Measurements from ENCODE around the gene NFIC.

NFIC gene

DNA sequence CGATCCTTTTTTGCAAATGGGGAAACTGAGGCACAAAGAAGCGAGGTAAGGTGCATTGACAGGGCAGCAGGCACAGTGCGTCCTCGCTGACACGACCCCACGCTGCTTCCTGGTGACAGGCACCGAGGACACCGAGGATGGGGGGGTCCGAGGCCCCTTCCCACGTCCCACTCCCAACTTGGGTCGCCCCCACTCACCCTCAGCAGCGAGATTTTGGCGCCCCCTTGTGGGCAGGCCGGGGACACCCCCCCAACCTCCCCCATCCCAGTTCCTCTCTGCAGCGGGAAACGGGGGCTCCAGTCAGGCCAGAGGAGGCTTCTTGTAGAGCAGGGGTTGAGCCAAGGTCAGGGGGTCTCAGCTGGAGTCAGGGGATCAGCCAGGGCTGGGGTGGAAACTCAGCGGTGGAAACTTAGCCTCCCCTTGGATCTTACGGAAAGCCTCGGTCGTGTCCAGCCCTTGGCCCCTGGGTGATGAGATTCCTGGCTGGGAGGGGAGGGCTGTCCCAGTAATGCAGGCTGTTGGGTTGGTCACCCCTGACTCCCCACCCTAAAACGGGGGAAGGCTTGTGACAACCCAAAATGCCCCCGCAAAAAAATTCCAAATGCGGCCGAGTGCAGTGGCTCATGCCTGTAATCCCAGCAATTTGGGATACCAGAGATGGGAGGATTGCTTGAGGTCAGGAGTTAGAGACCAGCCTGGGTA is 105.7 kb downstream of the NFIC start:
- no peak for DNase-seq

DNA sequence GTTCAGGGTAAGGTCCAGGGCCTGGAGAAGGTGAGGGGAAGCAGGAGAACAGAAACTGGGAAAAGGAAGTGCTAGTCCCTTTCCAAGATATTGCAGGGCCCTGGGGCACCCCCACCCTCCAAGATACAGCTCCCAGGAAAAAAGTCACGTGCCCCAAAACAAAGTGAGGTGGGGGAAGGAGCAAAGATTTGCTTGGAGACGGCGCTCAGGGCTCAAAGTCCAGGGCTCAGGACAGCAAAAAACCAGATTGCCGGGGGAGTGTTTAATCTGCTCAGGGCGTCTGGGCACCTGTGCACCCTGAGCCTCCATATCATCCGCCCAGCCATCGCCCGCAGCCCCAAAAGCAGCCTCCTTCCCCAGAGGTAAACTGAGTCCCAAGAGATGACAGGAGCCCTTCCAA is 107.6 kb downstream of the NFIC start:
- no peak for DNase-seq

DNA sequence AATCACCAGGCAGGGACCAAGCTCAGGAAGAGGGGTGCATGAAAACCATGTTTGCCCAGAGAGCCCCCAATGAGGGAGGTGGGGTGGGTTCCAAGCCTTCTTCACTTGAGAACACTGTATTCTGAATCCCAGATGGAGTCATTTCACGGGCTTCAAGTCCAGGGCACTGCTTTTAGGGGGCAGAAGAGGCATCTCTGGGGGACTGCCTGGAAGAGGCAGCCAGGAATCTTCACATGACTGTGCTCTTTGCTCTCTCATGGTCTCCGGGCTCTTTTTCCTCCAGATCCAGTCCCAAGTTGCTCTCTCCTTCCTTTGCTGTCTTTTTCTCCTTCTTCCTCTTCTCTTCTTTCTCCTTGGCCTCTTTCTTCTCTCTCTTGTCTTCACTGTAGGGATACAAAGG is 108.2 kb downstream of the NFIC start:
- no peak for DNase-seq

DNA sequence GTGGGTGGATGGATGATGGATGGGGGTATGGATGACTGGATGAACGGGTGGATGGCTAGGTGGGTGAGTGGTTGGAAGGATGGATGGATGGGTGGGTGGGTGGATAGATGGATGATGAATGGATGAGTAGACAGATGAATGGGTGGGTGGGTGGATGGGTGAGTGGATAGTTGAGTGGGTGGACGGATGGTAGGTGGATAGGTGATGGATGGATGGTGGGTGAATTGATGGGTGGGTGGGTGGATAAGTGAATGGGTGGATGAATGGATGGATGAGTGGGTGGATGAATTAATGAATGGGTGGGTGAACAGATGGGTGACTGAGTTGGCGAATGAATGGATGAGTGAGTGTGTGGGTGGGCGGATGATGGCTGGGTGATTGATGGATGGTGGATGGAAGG is 109.1 kb downstream of the NFIC start:
- DNase-seq, result no peak

DNA sequence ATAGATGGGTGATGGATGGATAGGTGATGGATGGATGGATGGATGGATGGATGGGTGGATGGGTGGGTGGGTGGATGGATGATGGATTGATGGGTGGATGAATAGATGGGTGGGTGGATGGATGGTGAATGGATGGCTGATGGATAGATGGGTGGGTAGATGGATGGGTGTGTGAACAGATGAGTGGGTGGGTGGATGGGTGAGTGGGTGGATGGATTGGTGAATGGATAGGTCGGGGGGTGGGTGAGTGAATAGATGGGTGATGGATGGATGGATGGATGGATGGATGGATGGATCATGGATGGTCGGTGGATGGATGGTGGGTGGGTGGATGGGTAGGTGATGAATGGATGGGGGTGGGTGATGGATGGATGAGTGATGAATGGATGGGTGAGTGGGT is 110.4 kb downstream of the NFIC start:
- DNase-seq, result no peak

DNA sequence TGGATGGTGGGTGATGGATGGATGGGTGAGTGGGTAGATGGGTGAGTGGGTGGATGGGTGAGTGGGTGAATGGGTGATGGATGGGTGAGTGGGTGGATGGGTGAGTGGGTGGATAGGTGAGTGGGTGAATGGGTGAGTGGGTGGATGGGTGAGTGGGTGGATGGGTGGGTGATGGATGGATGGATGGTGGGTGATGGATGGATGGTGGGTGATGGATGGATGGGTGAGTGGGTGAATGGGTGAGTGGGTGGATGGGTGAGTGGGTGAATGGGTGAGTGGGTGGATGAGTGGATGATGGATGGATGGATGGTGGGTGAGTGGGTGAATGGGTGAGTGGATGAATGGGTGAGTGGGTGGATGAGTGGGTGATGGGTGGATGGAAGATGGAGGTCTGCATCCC is 111.1 kb downstream of the NFIC start:
- no peak for DNase-seq

DNA sequence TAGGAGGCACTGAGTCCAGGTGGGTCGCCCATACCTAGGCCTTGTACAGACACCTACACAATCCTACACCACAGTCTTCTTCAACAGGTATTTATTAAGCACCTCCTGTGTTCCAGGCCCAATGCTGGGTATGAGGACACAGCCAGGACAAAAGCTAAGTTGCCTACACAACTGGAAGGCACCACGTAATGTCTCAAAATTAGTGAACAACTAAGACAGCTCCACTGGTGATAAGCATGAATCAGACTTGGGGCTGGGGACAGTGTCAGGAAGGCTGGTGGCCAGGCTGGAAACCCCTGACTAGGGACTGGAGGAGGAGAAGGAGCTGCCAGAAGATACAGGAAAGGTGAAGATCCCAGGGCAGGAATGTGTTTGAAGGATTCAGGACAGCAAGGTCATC is 111.6 kb downstream of the NFIC start:
- DNase-seq, result no peak

DNA sequence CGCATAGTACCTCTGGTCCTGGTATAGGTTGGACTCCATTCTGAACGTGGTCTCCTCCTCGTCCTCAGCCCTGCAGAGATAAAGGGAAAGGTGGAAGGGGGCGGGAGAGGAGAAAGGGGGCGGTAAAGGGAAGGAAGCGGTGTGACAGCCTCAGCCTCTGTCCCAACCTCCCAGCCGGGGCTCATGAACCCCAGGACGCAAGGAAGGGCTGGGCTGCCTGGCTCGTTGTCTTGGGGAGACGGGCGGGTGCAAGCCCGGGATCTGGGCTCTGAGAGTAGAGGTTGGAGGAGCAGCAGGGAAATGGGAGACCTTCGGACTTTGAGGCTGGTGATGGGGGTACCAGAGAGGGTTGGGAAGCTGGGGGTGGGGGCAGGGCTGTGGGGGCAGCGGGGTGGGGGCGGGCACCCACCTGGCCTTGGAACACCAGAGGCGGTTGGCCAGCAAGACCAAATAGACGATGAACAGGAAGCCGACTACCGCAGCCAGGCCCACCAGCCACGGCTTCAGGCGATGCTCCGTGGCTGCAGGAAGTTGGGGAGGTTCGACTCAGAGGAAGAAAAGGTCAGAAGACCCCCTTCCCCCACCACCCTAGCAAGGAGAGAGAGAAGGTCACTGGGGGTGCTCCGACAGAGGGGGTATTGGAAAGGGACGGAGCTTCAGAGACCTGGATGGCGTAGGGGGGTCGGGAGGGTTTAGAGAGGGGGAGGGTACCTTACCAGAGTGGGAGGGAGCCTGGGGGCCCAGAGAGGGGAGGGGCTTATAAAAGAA is 112.2 kb downstream of the NFIC start:
- no peak for DNase-seq

DNA sequence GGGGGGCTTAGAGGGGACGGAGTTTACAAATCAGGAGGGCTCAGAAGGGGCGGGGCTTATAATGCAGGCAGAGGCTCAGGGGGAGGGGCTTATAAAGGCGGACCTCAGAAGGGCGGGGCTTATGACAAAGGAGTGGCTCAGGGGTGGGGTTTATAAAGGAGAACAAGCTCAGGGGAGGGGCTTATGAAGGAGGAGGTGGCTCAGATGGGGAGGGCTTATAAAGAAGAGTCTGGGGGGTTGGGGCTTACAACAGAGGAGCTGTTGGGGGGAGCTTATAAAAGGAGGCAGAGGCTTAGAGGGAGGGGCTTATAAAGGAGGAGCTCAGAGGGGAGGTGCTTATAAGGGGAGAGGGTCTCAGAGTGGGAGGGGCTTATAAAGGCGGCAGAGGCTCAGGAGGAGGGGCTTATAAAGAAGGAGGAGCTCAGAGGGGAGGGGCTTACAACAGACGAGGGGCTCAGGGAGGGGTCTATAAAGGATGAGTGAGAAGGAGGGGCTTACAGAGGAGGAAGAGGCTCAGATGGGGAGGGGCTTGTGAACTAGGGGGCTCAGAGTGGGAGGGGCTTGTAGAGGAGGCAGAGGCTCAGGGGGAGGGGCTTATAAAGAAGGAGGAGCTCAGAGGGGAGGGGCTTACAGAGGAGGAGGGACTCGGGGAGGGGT is 112.9 kb downstream of the NFIC start:
- no peak for DNase-seq

DNA sequence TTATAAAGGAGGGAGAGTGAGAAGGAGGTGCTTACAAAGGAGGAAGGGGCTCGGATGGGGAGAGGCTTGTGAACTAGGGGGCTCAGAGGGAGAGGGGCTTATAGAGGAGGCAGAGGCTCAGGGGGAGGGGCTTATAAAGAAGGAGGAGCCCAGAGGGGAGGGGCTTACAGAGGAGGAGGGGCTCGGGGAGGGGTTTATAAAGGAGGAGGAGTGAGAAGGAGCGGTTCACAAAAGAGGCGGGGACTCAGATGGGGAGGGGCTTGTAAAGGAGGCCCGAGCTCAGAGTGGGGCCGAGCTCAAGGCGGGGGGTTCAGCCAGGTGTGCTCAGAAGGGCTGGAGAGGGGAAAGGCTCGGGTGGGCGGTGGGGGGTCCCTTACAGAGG is 113.4 kb downstream of the NFIC start:
- no peak for DNase-seq

DNA sequence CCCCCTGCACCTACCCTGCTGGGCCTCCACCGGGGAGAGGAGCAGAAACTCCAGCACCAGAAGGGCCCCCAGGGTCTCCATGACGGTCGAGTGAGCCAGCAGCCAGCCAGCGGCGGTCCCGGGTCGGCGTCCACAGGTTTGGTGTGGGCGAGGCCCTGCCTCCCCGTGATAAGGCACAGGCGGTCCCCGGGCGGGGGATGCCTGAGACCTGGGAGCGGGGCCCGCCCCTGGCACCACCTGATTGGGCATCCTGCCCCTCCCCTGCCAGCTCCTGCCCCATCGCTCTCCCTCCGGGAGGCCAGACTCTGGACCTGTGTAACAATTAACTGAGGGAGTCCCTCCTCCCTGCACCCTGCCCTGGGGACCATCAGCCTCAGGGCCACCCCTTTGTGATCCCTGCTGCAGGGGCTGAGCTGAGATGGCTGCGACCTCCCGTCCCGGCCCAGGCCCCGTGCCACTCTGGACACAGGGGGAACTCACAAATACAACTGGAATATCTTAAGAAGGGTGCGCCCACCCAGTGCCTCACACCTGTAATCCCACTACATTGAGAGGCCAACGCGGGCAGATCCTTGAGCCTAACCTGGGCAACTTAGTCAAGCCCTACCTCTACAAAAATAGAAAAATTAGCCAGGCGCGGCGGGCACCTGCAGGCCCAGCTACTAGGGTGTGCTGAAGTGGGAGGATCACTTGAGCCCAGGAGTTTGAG is 114.2 kb downstream of the NFIC start, which contains the start of gene SMIM24:
SMIM24 (minus strand) TSS at position 143 of the 709 bp plus-strand sequence; CDS start at position 81, 62 bp downstream.
- DNase-seq, result no peak

DNA sequence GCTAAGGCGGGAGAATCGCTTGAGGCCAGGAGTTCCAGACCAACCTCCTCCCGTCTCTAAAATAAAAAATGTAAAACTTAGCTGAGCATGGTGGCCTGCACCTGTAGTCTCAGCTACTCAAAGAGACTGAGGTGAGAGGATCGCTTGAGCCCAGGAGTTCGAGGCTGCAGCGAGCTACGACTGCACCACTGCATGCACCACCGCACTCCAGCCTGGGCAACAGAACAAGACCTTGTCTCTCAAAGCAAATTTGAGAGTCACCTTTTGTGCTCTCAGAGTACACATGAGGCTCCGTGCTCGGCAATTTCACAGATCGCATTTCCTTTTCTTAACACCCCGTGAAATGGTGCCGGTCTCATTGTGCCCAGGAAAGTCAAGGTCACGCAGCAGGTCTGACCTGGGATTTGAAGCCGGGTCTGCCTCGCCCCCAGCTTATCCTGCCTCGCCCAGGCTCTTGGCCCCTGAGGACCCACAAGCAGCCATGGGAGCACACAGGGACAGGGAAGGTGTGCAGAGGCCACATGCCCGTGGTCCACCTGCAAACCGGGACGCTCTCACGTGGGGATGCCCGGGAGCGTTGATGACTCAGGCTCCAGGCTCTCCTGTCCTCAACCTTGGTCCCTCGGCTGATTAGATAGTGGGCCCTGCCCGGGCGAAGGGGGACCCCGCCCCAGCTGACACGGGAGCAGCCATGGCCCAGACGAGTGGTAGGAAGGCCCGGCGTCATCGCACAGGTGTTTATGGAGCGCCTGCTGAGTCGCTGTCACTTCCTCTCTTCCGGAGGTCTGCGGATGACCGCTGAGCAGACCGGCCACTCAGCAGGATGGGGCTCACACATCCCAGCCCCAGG is 115.1 kb downstream of the NFIC start:
- DNase-seq, result no peak

DNA sequence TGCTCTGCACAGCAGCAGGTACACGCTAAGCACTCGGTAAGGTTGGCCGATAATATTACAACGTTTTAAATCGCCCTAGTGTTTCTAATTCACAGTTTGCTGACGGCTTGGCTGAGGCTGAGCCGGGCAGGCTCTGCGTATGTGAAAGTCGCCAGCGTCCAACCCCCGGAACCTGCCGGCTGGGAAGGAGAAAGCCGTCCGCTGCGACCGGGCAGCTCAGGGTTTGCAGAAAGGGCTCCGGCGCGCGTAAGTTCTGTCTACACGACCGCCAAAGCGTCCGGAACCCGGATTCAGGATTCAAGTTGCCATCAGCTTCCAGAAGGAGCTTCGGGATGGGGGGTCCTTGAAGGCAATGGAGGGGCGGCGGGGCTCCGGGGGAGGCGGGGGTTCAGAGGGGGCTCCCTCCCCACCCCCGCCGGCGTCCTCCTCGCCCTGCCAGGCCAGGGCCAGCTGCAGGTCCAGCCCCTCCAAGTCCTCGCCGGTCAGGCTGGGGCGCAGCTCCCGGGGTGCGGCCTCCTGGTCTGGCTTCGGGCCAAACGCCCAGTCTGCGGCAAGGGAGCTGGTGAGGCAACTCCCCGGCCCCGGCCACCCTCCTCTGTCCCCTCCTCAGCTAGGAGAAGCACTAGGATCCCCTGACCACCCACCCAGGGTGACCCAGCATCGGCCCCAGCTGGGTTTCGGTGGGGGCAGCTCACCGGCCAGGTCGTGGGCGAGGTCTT is 116.3 kb downstream of the NFIC start:
- DNase-seq, result no peak

DNA sequence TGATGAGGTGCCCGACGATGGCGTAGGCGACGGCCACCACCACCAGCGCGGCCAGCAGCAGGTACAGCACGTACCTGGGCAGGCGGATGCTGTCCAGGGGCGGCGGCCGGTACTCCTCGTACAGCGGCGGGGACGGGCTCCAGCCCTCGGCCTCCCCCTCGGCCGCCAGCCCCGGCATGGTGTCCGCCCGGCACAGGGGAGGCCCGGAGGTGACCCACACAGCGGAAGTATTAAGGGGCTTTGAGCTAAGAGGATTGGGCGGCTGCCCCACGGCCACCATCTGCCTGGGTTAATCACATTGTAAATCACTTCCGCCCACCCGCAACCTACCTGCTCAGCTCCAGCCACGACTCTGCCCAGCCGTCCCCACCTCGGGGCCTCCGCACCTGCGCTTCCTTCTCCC is 116.8 kb downstream of the NFIC start, which contains the start of gene SMIM44:
SMIM44 (minus strand) TSS at position 216 of the 403 bp plus-strand sequence; CDS start at position 178, 38 bp downstream.
- no peak for DNase-seq

DNA sequence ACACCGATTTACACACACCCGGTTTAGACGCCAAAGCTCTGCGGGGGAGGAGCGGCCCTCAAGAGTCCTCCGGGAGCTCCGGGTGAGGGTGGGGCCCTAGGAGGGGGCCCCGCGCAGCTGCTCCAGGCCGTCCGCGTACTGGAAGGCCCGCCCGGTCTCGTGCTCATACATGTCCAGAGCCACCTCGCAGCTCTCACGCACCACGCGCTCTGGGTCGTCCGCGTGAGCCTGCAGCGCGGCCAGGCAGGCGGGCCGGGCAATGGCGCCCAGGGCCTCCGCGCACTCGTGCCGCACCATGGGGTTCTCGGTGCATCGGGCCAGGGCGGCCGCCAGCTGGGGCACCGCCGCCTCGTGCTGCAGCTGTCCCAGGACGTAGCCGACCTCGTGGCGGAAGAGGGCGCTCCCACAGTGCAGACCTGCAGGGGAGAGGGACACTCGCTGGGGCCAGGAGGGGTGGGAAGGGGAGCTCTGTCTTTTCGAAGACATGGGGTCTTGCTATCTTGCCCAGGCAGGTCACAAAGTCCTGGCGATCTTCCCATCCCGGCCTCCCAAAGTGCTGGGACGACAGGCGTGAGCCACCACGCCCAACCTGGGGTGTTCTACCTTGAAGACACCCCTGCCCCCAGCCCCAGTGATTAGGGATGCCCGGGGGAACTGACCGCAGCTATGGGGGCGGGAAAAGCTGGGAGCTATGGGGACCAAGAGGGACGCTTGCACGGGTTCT is 125.2 kb downstream of the NFIC start:
- no peak for DNase-seq

DNA sequence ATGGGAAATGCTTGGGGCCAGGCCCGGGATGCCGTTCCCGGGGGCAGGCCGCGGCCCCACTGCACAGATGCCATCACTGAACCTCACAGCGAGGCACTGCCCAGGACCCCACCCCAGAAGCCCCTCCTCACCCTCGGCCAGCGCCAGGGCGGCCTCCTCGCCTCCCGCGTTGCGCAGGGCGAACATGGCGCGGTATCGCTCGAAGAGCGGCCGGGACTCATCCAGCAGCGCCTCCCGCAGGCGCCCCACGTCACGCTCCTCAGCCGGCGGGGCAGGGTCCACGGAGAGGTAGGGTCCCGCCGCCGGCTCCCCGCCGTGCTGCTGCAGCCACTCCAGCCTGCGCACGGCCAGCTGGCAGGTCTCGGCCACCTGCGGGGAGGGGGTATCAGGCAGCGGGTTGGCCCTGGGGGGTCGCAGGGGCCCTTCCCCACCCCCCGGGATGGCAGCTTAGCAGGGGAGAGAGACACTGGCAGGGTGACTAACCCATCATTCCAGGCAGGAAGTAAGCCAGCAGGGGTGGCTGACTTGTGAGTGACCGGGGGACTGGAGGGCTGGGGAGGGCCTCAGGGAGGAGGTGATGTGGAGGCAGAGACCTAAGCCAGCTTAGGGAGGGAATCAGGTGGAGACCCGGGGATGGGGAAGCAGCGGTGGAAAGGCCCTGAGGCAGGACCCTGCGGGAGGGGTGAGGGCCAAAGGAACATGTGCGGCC is 125.9 kb downstream of the NFIC start:
- no peak for DNase-seq

DNA sequence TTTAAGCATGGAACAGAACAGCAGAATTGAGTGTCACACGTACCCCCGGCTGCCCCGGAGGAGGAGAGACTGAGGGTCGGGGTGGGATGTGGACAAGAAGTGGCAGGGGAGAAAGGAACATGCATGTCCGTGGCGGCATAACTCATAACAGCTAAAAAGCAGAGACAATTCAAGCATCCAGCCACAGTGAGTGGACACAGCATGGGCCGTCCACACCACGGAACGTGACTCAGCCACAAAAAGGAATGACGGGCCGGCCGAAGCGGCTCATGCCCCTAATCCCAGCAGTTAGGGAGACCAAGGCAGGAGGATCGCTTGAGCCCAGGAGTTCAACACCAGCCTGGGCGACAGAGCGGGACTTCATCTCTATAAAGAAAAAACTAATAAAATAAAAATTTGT is 126.5 kb downstream of the NFIC start:
- no peak for DNase-seq

DNA sequence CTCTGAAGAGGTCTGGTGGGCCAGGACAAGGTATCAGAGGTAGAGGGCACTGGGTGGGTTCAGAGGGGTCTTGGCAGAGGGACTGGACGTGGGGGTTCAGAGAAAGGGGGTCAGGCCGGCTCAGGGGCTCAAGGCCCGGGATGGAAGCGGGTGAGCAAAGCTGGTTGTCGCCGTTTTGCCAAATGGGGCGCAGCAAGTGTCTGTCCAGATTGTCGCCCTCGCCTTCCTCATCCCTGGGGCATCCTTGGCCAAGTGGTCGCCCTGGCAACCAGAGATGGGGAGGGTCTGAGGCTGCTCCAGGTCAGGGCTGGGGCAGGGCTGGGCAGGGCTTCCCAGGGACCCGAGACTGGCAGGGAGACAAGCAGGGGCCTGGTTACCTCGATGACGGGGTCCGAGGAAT is 127.3 kb downstream of the NFIC start:
- no peak for DNase-seq

DNA sequence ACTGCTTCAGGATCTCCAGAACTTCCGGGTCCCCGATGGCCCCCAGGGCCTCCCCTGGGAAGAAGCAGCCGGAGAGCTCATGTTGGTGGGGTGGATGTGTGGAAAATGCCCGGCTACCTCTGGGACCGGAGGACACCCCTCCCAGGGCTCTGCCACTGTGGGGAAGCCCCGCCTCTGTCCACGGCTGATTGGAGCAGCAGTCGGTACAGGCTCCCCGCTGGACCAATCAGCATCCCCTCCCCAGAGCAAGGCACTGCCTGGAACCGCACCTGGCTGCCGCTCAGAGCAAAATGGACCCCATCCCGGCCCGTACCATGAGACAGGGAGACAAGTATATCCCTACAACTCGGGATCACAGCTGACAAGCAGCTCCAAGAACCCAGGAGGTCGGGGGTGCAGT is 127.7 kb downstream of the NFIC start:
- DNase-seq, result no peak

DNA sequence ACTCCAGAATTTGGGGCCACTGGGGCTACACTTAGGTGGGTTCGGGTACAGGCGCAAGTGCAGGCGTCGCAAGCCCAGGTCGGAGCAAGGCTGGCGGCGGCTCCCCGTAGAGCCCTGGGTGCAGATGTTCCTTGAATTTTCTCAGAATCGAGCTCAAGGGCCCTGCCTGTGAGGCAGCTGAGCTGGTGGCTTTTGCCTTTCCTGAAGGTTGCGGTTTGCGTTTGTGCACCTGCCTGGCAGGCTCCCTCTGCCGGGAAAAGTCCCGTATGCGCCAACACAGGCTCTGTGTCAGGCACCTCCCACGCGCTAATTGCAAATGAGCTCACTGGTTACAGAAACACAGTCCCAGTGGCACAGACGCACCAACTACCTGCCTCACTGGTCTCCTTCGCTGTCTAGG is 128.2 kb downstream of the NFIC start:
- no peak for DNase-seq

Measured in NCI-H1417 treated with DMSO at 0.1 percent for 48 hours (cell line).